Neural cell (in vitro differentiated cells): ENCODE measurements around the gene KRT32. TPM values are rescaled to one million over a fixed set of nuclear protein-coding genes. Genes with fewer than 3 reads are reported as not detected.

Source experiments
- H2AFZ ChIP-seq: fragments of 200-600, 300-800 bp; sonication (generic), shearing (Covaris generic); 2 replicates; pipeline ENCODE4 v1.6.0; 2014; ENCODE audit warnings: low read depth, mild to moderate bottlenecking, antibody characterized with exemption, low read length, moderate library complexity
- H3F3A ChIP-seq: fragments of 200-600 bp; shearing (Covaris generic); 2 replicates; pipeline ENCODE4 v1.6.1; 2016; ENCODE audit warnings: mild to moderate bottlenecking, moderate library complexity, mixed read lengths, antibody characterized with exemption, low read length; ENCODE audit not compliant: insufficient read depth, poor library complexity, severe bottlenecking
- H3K27ac ChIP-seq: fragments of 200-600, 300-800 bp; sonication (generic), shearing (Covaris generic); 2 replicates; pipeline ENCODE4 v1.5.1; 2014; ENCODE audit warnings: mild to moderate bottlenecking, low read length, moderate library complexity
- H3K27me3 ChIP-seq: fragments of 300-800, 200-600 bp; sonication (generic), shearing (Covaris generic); 2 replicates; pipeline ENCODE4 v1.6.0; 2014; ENCODE audit warnings: mild to moderate bottlenecking, low read depth, low read length, moderate library complexity; ENCODE audit not compliant: insufficient read depth
- H3K36me3 ChIP-seq: fragments of 300-800, 200-600 bp; sonication (generic), shearing (Covaris generic); 2 replicates; pipeline ENCODE4 v1.5.1; 2014; ENCODE audit warnings: mild to moderate bottlenecking, antibody characterized with exemption, low read length, moderate library complexity; ENCODE audit not compliant: insufficient read depth
- H3K4me2 ChIP-seq: fragments of 300-800, 200-600 bp; sonication (generic), shearing (Covaris generic); 2 replicates; pipeline ENCODE4 v1.6.0; 2014; ENCODE audit warnings: mild to moderate bottlenecking, low read length
- H3K4me3 ChIP-seq: fragments of 300-800, 200-600 bp; sonication (generic), shearing (Covaris generic); 2 replicates; pipeline ENCODE4 v1.5.1; 2014; ENCODE audit warnings: mild to moderate bottlenecking, low read length, moderate library complexity
- H3K79me2 ChIP-seq: fragments of 200-600 bp; shearing (Covaris generic); replicated peaks from 2 replicates; pipeline ENCODE4 v1.6.0; 2014; ENCODE audit warnings: mild to moderate bottlenecking, low read length, moderate library complexity; ENCODE audit not compliant: insufficient read depth
- H3K9ac ChIP-seq: fragments of 300-800, 200-600 bp; sonication (generic), shearing (Covaris generic); 2 replicates; pipeline ENCODE4 v1.6.1; 2016; ENCODE audit warnings: mild to moderate bottlenecking, low read length, mixed read lengths
- H3K9me2 ChIP-seq: fragments of 200-600 bp; shearing (Covaris generic); 2 replicates; pipeline ENCODE4 v1.6.1; 2016; ENCODE audit warnings: mild to moderate bottlenecking, low read length, mixed read lengths; ENCODE audit not compliant: insufficient read depth
- H3K9me3 ChIP-seq: fragments of 200-600, 300-800 bp; sonication (generic), shearing (Covaris generic); 2 replicates; pipeline ENCODE4 v1.6.1; 2016; ENCODE audit warnings: mild to moderate bottlenecking, mixed run types, low read length, moderate library complexity, mixed read lengths
- H4K20me1 ChIP-seq: fragments of 200-600 bp; shearing (Covaris generic); 2 replicates; pipeline ENCODE4 v1.6.1; 2016; ENCODE audit warnings: mild to moderate bottlenecking, mixed run types; ENCODE audit not compliant: insufficient read depth
- EP300 ChIP-seq: fragments of 450-650 bp; conservative IDR thresholded peaks from 2 replicates; pipeline ENCODE4 v1.6.1; 2014; ENCODE audit warnings: antibody characterized with exemption, mild to moderate bottlenecking, moderate library complexity; ENCODE audit not compliant: poor library complexity, severe bottlenecking
- EZH2 ChIP-seq: fragments of 200-600, 300-800 bp; shearing (Covaris generic), sonication (generic); IDR thresholded peaks from 2 replicates; pipeline ENCODE4 v1.6.1; 2014; ENCODE audit warnings: antibody characterized with exemption, low read length, borderline replicate concordance, mild to moderate bottlenecking; ENCODE audit not compliant: insufficient read depth, poor library complexity, severe bottlenecking
- MXI1 ChIP-seq: fragments of 450-650 bp; conservative IDR thresholded peaks from 2 replicates; pipeline ENCODE4 v1.6.1; 2014; ENCODE audit warnings: antibody characterized with exemption, mild to moderate bottlenecking; ENCODE audit not compliant: poor library complexity, severe bottlenecking
- POLR2AphosphoS5 ChIP-seq: IDR thresholded peaks from 2 replicates; pipeline ENCODE4 v1.6.1; 2012
- RAD21 ChIP-seq: fragments of 450-650 bp; conservative IDR thresholded peaks from 2 replicates; pipeline ENCODE4 v1.6.1; 2014; ENCODE audit warnings: antibody characterized with exemption, mild to moderate bottlenecking, moderate library complexity
- SMC3 ChIP-seq: fragments of 450-650 bp; conservative IDR thresholded peaks from 2 replicates; pipeline ENCODE4 v1.6.1; 2014; ENCODE audit warnings: antibody characterized with exemption, mild to moderate bottlenecking, moderate library complexity; ENCODE audit not compliant: poor library complexity
- TAF1 ChIP-seq: IDR thresholded peaks from 2 replicates; pipeline ENCODE4 v1.6.1; 2012; ENCODE audit warnings: low read depth
- polyA plus RNA-seq: library from polyadenylated mRNA; depleted of rRNA; stranded (reverse); fragments of >200 nt; gene quantifications from 2 replicates; pipeline ENCODE4 v1.2.3, GENCODE V29; 2014
- TF ChIP-seq, protein P1 (sequence below): IDR thresholded peaks from 2 replicates; pipeline ENCODE4 v1.6.1; 2012; ENCODE audit warnings: borderline replicate concordance
- TF ChIP-seq, protein P2 (sequence below): fragments of 450-650 bp; IDR thresholded peaks from 2 replicates; pipeline ENCODE4 v1.5.1; 2014; ENCODE audit warnings: antibody characterized with exemption, mild to moderate bottlenecking, moderate library complexity; ENCODE audit not compliant: poor library complexity, severe bottlenecking

KRT32 gene
- polyA plus RNA-seq, 1 donor from 2014 or later = not detected

DNA sequence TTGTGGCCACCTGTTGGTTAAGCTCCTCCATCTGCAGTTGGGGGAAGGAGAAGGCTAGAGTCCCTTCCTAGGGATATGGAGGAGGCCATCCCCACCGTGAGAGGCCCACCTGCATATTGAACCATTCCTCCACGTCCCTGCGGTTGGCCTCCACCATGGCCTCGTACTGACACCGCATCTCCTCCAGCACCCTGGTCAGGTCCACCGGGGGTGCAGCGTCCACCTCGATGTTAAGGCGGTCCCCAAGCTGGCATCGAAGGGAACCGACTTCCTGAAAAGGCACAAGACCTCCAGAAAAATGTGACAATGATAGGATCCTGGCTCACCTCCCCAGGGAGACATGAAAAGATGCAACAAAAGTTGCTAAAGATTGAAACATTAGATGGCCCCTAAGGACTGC lies 3.0 kb downstream of the KRT32 start:
- Histone ChIP-seq H3K4me3 (no peak overlapping the region), H4K20me1 (no peaks in the 10 kb centered on the region), H2AFZ (no peak overlapping the region), H3K9me2 (no peaks in the 10 kb centered on the region), H3K9ac (no peak overlapping the region), H3K4me2 (no peak overlapping the region), H3F3A (no peaks in the 10 kb centered on the region), H3K27ac (no peak overlapping the region), H3K36me3 (no peaks in the 10 kb centered on the region), H3K27me3 (no peaks in the 10 kb centered on the region), H3K9me3 (no peaks in the 10 kb centered on the region), H3K79me2 (no peaks in the 10 kb centered on the region)
- TF ChIP-seq, protein P1, sequence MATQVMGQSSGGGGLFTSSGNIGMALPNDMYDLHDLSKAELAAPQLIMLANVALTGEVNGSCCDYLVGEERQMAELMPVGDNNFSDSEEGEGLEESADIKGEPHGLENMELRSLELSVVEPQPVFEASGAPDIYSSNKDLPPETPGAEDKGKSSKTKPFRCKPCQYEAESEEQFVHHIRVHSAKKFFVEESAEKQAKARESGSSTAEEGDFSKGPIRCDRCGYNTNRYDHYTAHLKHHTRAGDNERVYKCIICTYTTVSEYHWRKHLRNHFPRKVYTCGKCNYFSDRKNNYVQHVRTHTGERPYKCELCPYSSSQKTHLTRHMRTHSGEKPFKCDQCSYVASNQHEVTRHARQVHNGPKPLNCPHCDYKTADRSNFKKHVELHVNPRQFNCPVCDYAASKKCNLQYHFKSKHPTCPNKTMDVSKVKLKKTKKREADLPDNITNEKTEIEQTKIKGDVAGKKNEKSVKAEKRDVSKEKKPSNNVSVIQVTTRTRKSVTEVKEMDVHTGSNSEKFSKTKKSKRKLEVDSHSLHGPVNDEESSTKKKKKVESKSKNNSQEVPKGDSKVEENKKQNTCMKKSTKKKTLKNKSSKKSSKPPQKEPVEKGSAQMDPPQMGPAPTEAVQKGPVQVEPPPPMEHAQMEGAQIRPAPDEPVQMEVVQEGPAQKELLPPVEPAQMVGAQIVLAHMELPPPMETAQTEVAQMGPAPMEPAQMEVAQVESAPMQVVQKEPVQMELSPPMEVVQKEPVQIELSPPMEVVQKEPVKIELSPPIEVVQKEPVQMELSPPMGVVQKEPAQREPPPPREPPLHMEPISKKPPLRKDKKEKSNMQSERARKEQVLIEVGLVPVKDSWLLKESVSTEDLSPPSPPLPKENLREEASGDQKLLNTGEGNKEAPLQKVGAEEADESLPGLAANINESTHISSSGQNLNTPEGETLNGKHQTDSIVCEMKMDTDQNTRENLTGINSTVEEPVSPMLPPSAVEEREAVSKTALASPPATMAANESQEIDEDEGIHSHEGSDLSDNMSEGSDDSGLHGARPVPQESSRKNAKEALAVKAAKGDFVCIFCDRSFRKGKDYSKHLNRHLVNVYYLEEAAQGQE = no peak
- TF ChIP-seq, protein P2, sequence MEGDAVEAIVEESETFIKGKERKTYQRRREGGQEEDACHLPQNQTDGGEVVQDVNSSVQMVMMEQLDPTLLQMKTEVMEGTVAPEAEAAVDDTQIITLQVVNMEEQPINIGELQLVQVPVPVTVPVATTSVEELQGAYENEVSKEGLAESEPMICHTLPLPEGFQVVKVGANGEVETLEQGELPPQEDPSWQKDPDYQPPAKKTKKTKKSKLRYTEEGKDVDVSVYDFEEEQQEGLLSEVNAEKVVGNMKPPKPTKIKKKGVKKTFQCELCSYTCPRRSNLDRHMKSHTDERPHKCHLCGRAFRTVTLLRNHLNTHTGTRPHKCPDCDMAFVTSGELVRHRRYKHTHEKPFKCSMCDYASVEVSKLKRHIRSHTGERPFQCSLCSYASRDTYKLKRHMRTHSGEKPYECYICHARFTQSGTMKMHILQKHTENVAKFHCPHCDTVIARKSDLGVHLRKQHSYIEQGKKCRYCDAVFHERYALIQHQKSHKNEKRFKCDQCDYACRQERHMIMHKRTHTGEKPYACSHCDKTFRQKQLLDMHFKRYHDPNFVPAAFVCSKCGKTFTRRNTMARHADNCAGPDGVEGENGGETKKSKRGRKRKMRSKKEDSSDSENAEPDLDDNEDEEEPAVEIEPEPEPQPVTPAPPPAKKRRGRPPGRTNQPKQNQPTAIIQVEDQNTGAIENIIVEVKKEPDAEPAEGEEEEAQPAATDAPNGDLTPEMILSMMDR = no peak

DNA sequence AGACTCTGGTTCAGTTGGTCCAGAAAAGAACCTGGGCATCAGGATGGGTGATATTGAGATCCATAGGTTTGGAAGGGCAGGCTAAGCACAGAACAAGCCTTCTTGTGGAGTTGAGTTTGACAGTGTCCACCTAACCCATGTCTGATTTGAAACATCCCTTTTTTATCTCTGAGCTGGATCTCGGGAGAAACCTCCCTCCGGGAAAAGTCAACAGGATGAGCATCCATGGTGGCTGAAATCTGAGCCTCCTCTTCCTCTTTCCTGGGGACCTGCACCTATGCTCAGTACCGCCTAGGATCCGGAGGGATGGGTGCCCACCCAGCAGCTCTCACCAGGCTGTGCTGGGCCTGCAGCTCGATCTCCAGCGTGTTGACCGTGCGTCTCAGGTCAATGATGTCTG lies 3.4 kb downstream of the KRT32 start:
- Histone ChIP-seq H3K36me3 (no peaks in the 10 kb centered on the region), H3K4me3 (no peak overlapping the region), H3K79me2 (no peaks in the 10 kb centered on the region), H3K9ac (no peak overlapping the region), H3K27ac (no peak overlapping the region), H3K4me2 (no peak overlapping the region), H3F3A (no peaks in the 10 kb centered on the region), H2AFZ (no peak overlapping the region), H3K9me3 (no peaks in the 10 kb centered on the region), H3K27me3 (no peaks in the 10 kb centered on the region), H3K9me2 (no peaks in the 10 kb centered on the region), H4K20me1 (no peaks in the 10 kb centered on the region)
- TF ChIP-seq RAD21 = no peak
- TF ChIP-seq POLR2AphosphoS5 = no peak
- TF ChIP-seq, protein P2 = no peak
- TF ChIP-seq MXI1 = no peak
- no peak for TF ChIP-seq TAF1
- TF ChIP-seq SMC3 = no peak
- TF ChIP-seq, protein P1 = no peak
- no peak for TF ChIP-seq EP300
- TF ChIP-seq EZH2 = no peak
